Hepatocyte (in vitro differentiated cells): ENCODE data around the gene TMEM175. TPM values are rescaled to one million over a fixed set of nuclear protein-coding genes. Genes with fewer than 3 reads are reported as not detected.

ENCODE experiments used
- DNase-seq: peaks from one replicate; pipeline ENCODE4 v3.0.0-alpha.2; 2016; ENCODE audit warnings: low spot score
- H2AFZ ChIP-seq: fragments of 200-600 bp; sonication (generic); 2 replicates; pipeline ENCODE4 v1.6.0; 2016; ENCODE audit warnings: antibody characterized with exemption, mild to moderate bottlenecking
- H3K27ac ChIP-seq: fragments of 200-600 bp; sonication (generic); 2 replicates; pipeline ENCODE4 v1.5.1; 2016; ENCODE audit warnings: mild to moderate bottlenecking
- H3K27me3 ChIP-seq: fragments of 200-600 bp; sonication (generic); 2 replicates; pipeline ENCODE4 v1.6.1; 2016
- H3K36me3 ChIP-seq: fragments of 200-600 bp; sonication (generic); replicated peaks from 2 replicates; pipeline ENCODE4 v1.5.1; 2016; ENCODE audit warnings: low read depth; ENCODE audit not compliant: insufficient read depth
- H3K4me1 ChIP-seq: fragments of 200-600 bp; sonication (generic); 2 replicates; pipeline ENCODE4 v1.5.1; 2016; ENCODE audit warnings: mild to moderate bottlenecking, moderate library complexity; ENCODE audit not compliant: insufficient read depth
- H3K4me2 ChIP-seq: fragments of 200-600 bp; sonication (generic); 2 replicates; pipeline ENCODE4 v1.6.0; 2016
- H3K4me3 ChIP-seq: fragments of 200-600 bp; sonication (generic); 2 replicates; pipeline ENCODE4 v1.5.1; 2016; ENCODE audit warnings: mild to moderate bottlenecking
- H3K79me2 ChIP-seq: fragments of 200-600 bp; sonication (generic); 2 replicates; pipeline ENCODE4 v1.6.0; 2017; ENCODE audit warnings: mild to moderate bottlenecking
- H3K9me2 ChIP-seq: fragments of 200-600 bp; sonication (generic); replicated peaks from 2 replicates; pipeline ENCODE4 v1.6.0; 2017; ENCODE audit warnings: mild to moderate bottlenecking; ENCODE audit not compliant: insufficient read depth
- H3K9me3 ChIP-seq: fragments of 200-600 bp; sonication (generic); 2 replicates; pipeline ENCODE4 v1.5.1; 2016; ENCODE audit warnings: low read depth, mild to moderate bottlenecking
- H4K20me1 ChIP-seq: fragments of 200-600 bp; sonication (generic); 2 replicates; pipeline ENCODE4 v1.6.0; 2016; ENCODE audit warnings: mild to moderate bottlenecking; ENCODE audit not compliant: insufficient read depth, poor library complexity, severe bottlenecking
- EZH2 ChIP-seq: fragments of 200-600 bp; sonication (generic); IDR thresholded peaks from 2 replicates; pipeline ENCODE4 v1.6.1; 2016; ENCODE audit warnings: antibody characterized with exemption, mild to moderate bottlenecking, borderline replicate concordance
- EZH2phosphoT487 ChIP-seq: fragments of 200-600 bp; sonication (generic); IDR thresholded peaks from one replicate; pipeline ENCODE4 v1.6.1; 2018; ENCODE audit warnings: antibody characterized with exemption, mild to moderate bottlenecking, low read depth, moderate library complexity; ENCODE audit not compliant: unreplicated experiment, severe bottlenecking
- WGBS: methylation state at CpG from one replicate; pipeline ENCODE4 v1.1.6; 2016; ENCODE audit warnings: low lambda C conversion rate; ENCODE audit errors: missing lambda C conversion rate; 5-methylcytosine and 5-hydroxymethylcytosine counted together
- polyA plus RNA-seq: library from polyadenylated mRNA; unstranded; fragments of >200 nt; fragmentation: Nextera tagmentation; extraction: Ambion mirVana; gene quantifications from 2 replicates; pipeline ENCODE4 v1.2.1, GENCODE V29; 2016
- total RNA-seq: library from RNA; depleted of rRNA; stranded (reverse); fragments of >200 nt; gene quantifications from 2 replicates; pipeline ENCODE4 v1.2.3, GENCODE V29; 2014
- TF ChIP-seq, protein P1 (sequence below): fragments of 200-600 bp; sonication (generic); IDR thresholded peaks from 2 replicates; pipeline ENCODE4 v1.5.1; 2016; ENCODE audit warnings: antibody characterized with exemption, mild to moderate bottlenecking; ENCODE audit not compliant: poor library complexity

The TMEM175 gene
- total and polyA plus RNA-seq, 2 experiments from 2014 or later, result 14.8 to 31.4 TPM

GRCh38 chr4:992297-993110 lies 60.2 kb downstream of the TMEM175 start:
- Histone ChIP-seq H3K27me3 (peaks cover 8% of the 10 kb centered on the region), H2AFZ (no peak overlapping the region), H3K79me2 (no peaks in the 10 kb centered on the region), H3K4me1 (peaks cover 34% of the 10 kb centered on the region), H3K4me2 (peak overlapping the region; percentile 66), H4K20me1 (no peaks in the 10 kb centered on the region), H3K27ac (peak overlapping the region; percentile 96), H3K9me3 (no peaks in the 10 kb centered on the region), H3K4me3 (no peak overlapping the region), H3K36me3 (no peaks in the 10 kb centered on the region), H3K9me2 (no peaks in the 10 kb centered on the region)
- 57% methylated on average over 25 of the region's 25 CpGs for WGBS
- DNase-seq, result peak; percentile 92
- TF ChIP-seq, protein P1, sequence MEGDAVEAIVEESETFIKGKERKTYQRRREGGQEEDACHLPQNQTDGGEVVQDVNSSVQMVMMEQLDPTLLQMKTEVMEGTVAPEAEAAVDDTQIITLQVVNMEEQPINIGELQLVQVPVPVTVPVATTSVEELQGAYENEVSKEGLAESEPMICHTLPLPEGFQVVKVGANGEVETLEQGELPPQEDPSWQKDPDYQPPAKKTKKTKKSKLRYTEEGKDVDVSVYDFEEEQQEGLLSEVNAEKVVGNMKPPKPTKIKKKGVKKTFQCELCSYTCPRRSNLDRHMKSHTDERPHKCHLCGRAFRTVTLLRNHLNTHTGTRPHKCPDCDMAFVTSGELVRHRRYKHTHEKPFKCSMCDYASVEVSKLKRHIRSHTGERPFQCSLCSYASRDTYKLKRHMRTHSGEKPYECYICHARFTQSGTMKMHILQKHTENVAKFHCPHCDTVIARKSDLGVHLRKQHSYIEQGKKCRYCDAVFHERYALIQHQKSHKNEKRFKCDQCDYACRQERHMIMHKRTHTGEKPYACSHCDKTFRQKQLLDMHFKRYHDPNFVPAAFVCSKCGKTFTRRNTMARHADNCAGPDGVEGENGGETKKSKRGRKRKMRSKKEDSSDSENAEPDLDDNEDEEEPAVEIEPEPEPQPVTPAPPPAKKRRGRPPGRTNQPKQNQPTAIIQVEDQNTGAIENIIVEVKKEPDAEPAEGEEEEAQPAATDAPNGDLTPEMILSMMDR, result no peak
- TF ChIP-seq EZH2phosphoT487 (no peak), EZH2 (no peak)

GRCh38 chr4:993111-994029 lies 61.1 kb downstream of the TMEM175 start, which contains the start of gene SLC26A1:
Gene SLC26A1, minus strand, starts transcription at chr4:993404. Its CDS starts 1,701 bp downstream, at chr4:991703.
- Histone ChIP-seq H3K9me2 (no peaks in the 10 kb centered on the region), H4K20me1 (no peaks in the 10 kb centered on the region), H3K36me3 (no peaks in the 10 kb centered on the region), H3K4me3 (no peak within 1 kb of the TSS), H3K4me1 (peaks cover 38% of the 10 kb centered on the region), H3K79me2 (no peaks in the 10 kb centered on the region), H3K9me3 (no peaks in the 10 kb centered on the region), H3K4me2 (peak within 1 kb of the TSS; percentile 66), H3K27ac (peak within 1 kb of the TSS; percentile 96), H3K27me3 (peaks cover 16% of the 10 kb centered on the region), H2AFZ (no peak within 1 kb of the TSS)
- DNase-seq, result peak; percentile 85
- WGBS, result 70% methylated on average over 30 of the region's 37 CpGs
- TF ChIP-seq EZH2phosphoT487 (no peak), EZH2 (no peak)
- TF ChIP-seq, protein P1, result no peak

DNA sequence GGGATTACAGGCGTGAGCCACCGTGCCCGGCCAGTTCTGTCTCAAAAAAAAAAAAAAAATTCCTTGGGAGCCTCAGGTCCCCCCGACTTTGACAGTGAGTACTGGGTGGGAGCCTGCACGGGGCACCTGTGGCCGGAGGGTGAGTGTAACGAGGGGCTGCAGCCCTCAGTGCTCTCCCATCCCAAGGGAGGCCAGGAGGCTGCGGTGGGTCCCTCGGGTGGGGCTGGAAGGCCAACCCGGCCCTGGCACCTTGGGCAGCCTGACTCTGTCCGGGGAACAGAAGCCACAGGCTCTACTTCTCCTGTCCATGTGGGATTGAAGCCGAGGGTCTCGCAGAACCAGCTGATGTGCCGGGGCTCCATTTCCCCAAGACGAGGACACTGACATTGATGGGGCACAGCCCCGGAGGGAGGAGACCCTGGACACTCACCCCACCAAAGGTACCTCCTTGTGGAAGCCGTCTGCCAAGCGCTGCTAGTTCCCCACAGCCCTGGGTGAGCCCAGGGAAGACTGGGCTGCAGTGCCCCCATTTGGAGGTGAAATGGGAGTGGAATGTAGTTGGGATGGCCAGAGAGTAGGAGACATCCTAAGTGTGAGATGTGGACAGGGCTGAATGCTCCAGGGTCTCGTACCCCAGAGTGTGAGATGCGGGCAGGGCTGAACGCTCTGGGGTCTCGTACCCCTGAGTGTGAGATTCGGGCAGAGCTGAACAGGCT lies 63.2 kb downstream of the TMEM175 start:
- Histone ChIP-seq H3K9me3 (no peaks in the 10 kb centered on the region), H3K27me3 (peaks cover 19% of the 10 kb centered on the region), H3K36me3 (no peaks in the 10 kb centered on the region), H4K20me1 (no peaks in the 10 kb centered on the region), H3K79me2 (no peaks in the 10 kb centered on the region), H3K4me1 (peaks cover 38% of the 10 kb centered on the region), H3K4me2 (no peak overlapping the region), H3K4me3 (no peak overlapping the region), H3K9me2 (no peaks in the 10 kb centered on the region), H3K27ac (no peak overlapping the region), H2AFZ (no peak overlapping the region)
- 92% methylated on average over 20 of the region's 23 CpGs for WGBS
- no peak for DNase-seq
- TF ChIP-seq EZH2, result no peak
- TF ChIP-seq, protein P1, result no peak
- TF ChIP-seq EZH2phosphoT487, result no peak
